Activated B cell treated with CpG ODN at 0.5 μM for 24 hours (primary cell): ENCODE measurements around the gene PPP1R9B. TPM values are rescaled to one million over a fixed set of nuclear protein-coding genes. Genes with fewer than 3 reads are reported as not detected.

Source experiments
- ATAC-seq: fragments of 200-7000 bp; cut with Tn5 transposase; one replicate; pipeline ENCODE4 v1.10.0; 2021; ENCODE audit warnings: low read depth, mild to moderate bottlenecking, moderate library complexity
- CTCF ChIA-PET: fragments of 350-600 bp; sonication (Branson Sonifier 250); formaldehyde crosslinking; loops from one replicate; lab custom pipeline; 2021; ENCODE audit warnings: antibody characterized with exemption; lab: Charles Lee
- POLR2A ChIA-PET: fragments of 350-600 bp; sonication (Branson Sonifier 250); formaldehyde crosslinking; loops from one replicate; lab custom pipeline; 2021; ENCODE audit warnings: antibody characterized with exemption; lab: Charles Lee
- DNase-seq: peaks from one replicate; pipeline ENCODE4 v3.0.0; 2022
- H3K27ac Mint-ChIP-seq: one replicate; pipeline ENCODE4 v1.8.0; 2020; ENCODE audit warnings: mixed read lengths
- H3K27me3 Mint-ChIP-seq: one replicate; pipeline ENCODE4 v1.8.0; 2021; ENCODE audit warnings: mixed read lengths
- H3K36me3 Mint-ChIP-seq: one replicate; pipeline ENCODE4 v1.8.0; 2021; ENCODE audit warnings: low read depth, mixed read lengths
- H3K4me1 Mint-ChIP-seq: one replicate; pipeline ENCODE4 v1.8.0; 2021; ENCODE audit warnings: mixed read lengths
- H3K4me3 Mint-ChIP-seq: one replicate; pipeline ENCODE4 v1.8.0; 2020; ENCODE audit warnings: mild to moderate bottlenecking, mixed read lengths
- H3K9me3 Mint-ChIP-seq: one replicate; pipeline ENCODE4 v1.8.0; 2020; ENCODE audit warnings: mixed read lengths
- CTCF ChIP-seq: fragments of 200-600 bp; IDR thresholded peaks from one replicate; pipeline ENCODE4 v1.8.0; 2022; ENCODE audit warnings: antibody characterized with exemption, mild to moderate bottlenecking
- intact Hi-C: fragments of 100-400 bp; cut with micrococcal nuclease; formaldehyde crosslinking; loops from one replicate; pipeline ENCODE4 v1.15.1; 2024
- total RNA-seq: library from RNA; stranded (reverse); gene quantifications from 2 replicates; pipeline ENCODE4 v1.2.3, GENCODE V29; 2022

PPP1R9B gene
- total RNA-seq, 1 donor from 2014 or later: 313 TPM

- Mint-ChIP-seq H3K36me3 (no peaks in the 10 kb centered on the region), H3K27ac (no peak overlapping the region), H3K9me3 (no peaks in the 10 kb centered on the region), H3K27me3 (no peaks in the 10 kb centered on the region), H3K4me1 (peaks cover 58% of the 10 kb centered on the region), H3K4me3 (no peak overlapping the region)
- CTCF ChIA-PET: interaction anchor here (0.6 to 1.1 kb wide), 3 partner anchors 17 to 48 kb away, joined by 3 to 6 read pairs (median 3); no protein-coding TSS in a partner anchor
- intact Hi-C loops: loop anchor here (10.0 kb wide), 1 partner anchor 140 kb away; no protein-coding TSS in a partner anchor
- DNase-seq (no peak), ATAC-seq (no peak)
- POLR2A ChIA-PET: interaction anchor here (0.7 to 1.0 kb wide), 3 partner anchors 13 to 133 kb away, joined by 3 to 5 read pairs (median 3); no protein-coding TSS in a partner anchor
- no peak for TF ChIP-seq CTCF
These were observed 14.6 kb upstream of the PPP1R9B start for GRCh38 chr17:50165066-50165465.

GRCh38 chr17:50164697-50164988 lies 14.2 kb upstream of the PPP1R9B start:
- no peak for ATAC-seq
- POLR2A ChIA-PET: interaction anchor here (1.0 kb wide), 2 partner anchors 13 to 16 kb away, joined by 3 to 5 read pairs; no protein-coding TSS in a partner anchor
- peak overlapping the region; percentile 65 for H3K27ac Mint-ChIP-seq

GRCh38 chr17:50163843-50164696 lies 13.6 kb upstream of the PPP1R9B start:
- DNase-seq (no peak), ATAC-seq (peak; percentile 43)
- ChIA-PET POLR2A (interaction anchor here (0.6 to 1.5 kb wide), 11 partner anchors 9 to 197 kb away, joined by 3 to 17 read pairs (median 5); partner anchors contain the start of gene PPP1R9B), CTCF (interaction anchor here (0.9 to 1.5 kb wide), 7 partner anchors 12 to 70 kb away, joined by 3 to 14 read pairs (median 5); partner anchors contain the start of gene PDK2)
- no peak for TF ChIP-seq CTCF
- Mint-ChIP-seq H3K27me3 (no peaks in the 10 kb centered on the region), H3K9me3 (no peaks in the 10 kb centered on the region), H3K4me1 (peaks cover 54% of the 10 kb centered on the region), H3K36me3 (no peaks in the 10 kb centered on the region), H3K27ac (peak overlapping the region; percentile 65), H3K4me3 (peak overlapping the region; percentile 57)
- intact Hi-C loops: loop anchor here (10.0 kb wide), 1 partner anchor 139 kb away; no protein-coding TSS in a partner anchor

More at GRCh38 chr17:50164697-50164988, 14.2 kb upstream of the PPP1R9B start:
- intact Hi-C loops: loop anchor here (10.0 kb wide), 1 partner anchor 140 kb away; no protein-coding TSS in a partner anchor
- no peaks in the 10 kb centered on the region for H3K27me3 Mint-ChIP-seq
- no peak for DNase-seq
- no peaks in the 10 kb centered on the region for H3K36me3 Mint-ChIP-seq
- no peak overlapping the region for H3K4me3 Mint-ChIP-seq
- no peak for TF ChIP-seq CTCF
- no peaks in the 10 kb centered on the region for H3K9me3 Mint-ChIP-seq
- peaks cover 58% of the 10 kb centered on the region for H3K4me1 Mint-ChIP-seq
- CTCF ChIA-PET: interaction anchor here (0.7 kb wide), 1 partner anchor 36 kb away, joined by 3 read pairs; no protein-coding TSS in a partner anchor

GRCh38 chr17:50162466-50163254 lies 12.2 kb upstream of the PPP1R9B start:
- intact Hi-C loops: loop anchor here (10.0 kb wide), 1 partner anchor 138 kb away; no protein-coding TSS in a partner anchor
- DNase-seq (no peak), ATAC-seq (no peak)
- H3K9me3 Mint-ChIP-seq: no peaks in the 10 kb centered on the region
- H3K4me1 Mint-ChIP-seq: peaks cover 48% of the 10 kb centered on the region
- peak overlapping the region; percentile 73 for H3K4me3 Mint-ChIP-seq
- H3K36me3 Mint-ChIP-seq: no peaks in the 10 kb centered on the region
- POLR2A ChIA-PET: interaction anchor here (1.0 to 2.8 kb wide), 11 partner anchors 11 to 32 kb away, joined by 3 to 61 read pairs (median 7); partner anchors contain the start of gene PPP1R9B
- CTCF ChIA-PET: interaction anchor here (0.7 to 2.8 kb wide), 17 partner anchors 7 to 69 kb away, joined by 3 to 64 read pairs (median 10); partner anchors contain the start of genes PDK2, PPP1R9B and SAMD14
- H3K27ac Mint-ChIP-seq: no peak overlapping the region
- H3K27me3 Mint-ChIP-seq: no peaks in the 10 kb centered on the region
- no peak for TF ChIP-seq CTCF
